Chondrocyte (in vitro differentiated cells): Measurements from ENCODE around the gene CD82. TPM values are rescaled to one million over a fixed set of nuclear protein-coding genes. Genes with fewer than 3 reads are reported as not detected.

Experiments
- DNase-seq: peaks from one replicate; pipeline ENCODE4 v3.0.0; 2021; ENCODE audit warnings: mixed read lengths, low spot score
- H3K27ac Mint-ChIP-seq: one replicate; pipeline ENCODE4 v1.8.0; 2021; ENCODE audit warnings: mild to moderate bottlenecking, moderate library complexity, mixed read lengths; ENCODE audit not compliant: unreplicated experiment
- H3K27me3 Mint-ChIP-seq: 2 replicates; pipeline ENCODE4 v1.8.0; 2021; ENCODE audit warnings: low read depth, mixed read lengths
- H3K36me3 Mint-ChIP-seq: 2 replicates; pipeline ENCODE4 v1.8.0; 2021; ENCODE audit warnings: low read depth, mixed read lengths
- H3K4me1 Mint-ChIP-seq: 2 replicates; pipeline ENCODE4 v1.8.0; 2021; ENCODE audit warnings: low read depth, mild to moderate bottlenecking, mixed read lengths
- H3K4me3 Mint-ChIP-seq: one replicate; pipeline ENCODE4 v1.8.0; 2021; ENCODE audit warnings: mild to moderate bottlenecking, moderate library complexity, mixed read lengths; ENCODE audit not compliant: unreplicated experiment
- H3K9me3 Mint-ChIP-seq: 2 replicates; pipeline ENCODE4 v1.8.0; 2021; ENCODE audit warnings: low read depth, mixed read lengths
- CTCF ChIP-seq: fragments of 200-600 bp; sonication (generic); IDR thresholded peaks from 2 replicates; pipeline ENCODE4 v1.5.0; 2021; ENCODE audit warnings: antibody characterized with exemption, mild to moderate bottlenecking, moderate library complexity
- total RNA-seq: library from RNA; stranded (reverse); gene quantifications from 3 replicates; pipeline ENCODE4 v1.2.1, GENCODE V29; 2021

CD82 gene
- total RNA-seq, 1 donor from 2014 or later, result 14.4 TPM

DNA sequence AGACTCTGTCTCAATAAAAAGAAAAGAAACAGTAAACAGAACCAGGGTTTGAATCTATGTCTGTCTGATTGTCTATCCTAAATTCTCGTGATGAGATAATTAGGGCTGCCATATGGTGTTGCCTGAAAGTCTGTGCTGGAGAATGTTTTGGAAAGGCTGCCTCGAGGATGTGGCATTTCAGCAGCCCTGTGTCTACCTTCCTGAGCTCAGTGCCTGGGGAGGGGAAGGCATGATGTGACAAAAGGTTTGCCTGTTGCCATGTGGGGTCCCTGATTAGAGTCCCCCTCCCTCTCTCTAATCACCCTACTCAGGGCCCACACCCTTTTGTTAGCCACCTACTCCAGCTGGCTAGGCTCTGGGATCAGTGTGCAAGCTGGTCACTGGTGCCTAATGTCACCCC lies 15.2 kb downstream of the CD82 start:
- peaks cover 9% of the 10 kb centered on the region for H3K9me3 Mint-ChIP-seq
- H3K36me3 Mint-ChIP-seq, result peaks cover 4% of the 10 kb centered on the region
- no peak for DNase-seq
- TF ChIP-seq CTCF, result no peak
- no peak overlapping the region for H3K4me3 Mint-ChIP-seq
- no peak overlapping the region for H3K27ac Mint-ChIP-seq
- no peaks in the 10 kb centered on the region for H3K27me3 Mint-ChIP-seq
- peaks cover under 1% of the 10 kb centered on the region for H3K4me1 Mint-ChIP-seq

GRCh38 chr11:44581246-44581645 lies 15.8 kb downstream of the CD82 start:
- no peak for DNase-seq
- no peak overlapping the region for H3K27ac Mint-ChIP-seq
- TF ChIP-seq CTCF, result no peak
- H3K9me3 Mint-ChIP-seq, result peaks cover 9% of the 10 kb centered on the region
- H3K4me3 Mint-ChIP-seq, result no peak overlapping the region
- H3K27me3 Mint-ChIP-seq, result no peaks in the 10 kb centered on the region
- peaks cover 4% of the 10 kb centered on the region for H3K36me3 Mint-ChIP-seq
- no peaks in the 10 kb centered on the region for H3K4me1 Mint-ChIP-seq

DNA sequence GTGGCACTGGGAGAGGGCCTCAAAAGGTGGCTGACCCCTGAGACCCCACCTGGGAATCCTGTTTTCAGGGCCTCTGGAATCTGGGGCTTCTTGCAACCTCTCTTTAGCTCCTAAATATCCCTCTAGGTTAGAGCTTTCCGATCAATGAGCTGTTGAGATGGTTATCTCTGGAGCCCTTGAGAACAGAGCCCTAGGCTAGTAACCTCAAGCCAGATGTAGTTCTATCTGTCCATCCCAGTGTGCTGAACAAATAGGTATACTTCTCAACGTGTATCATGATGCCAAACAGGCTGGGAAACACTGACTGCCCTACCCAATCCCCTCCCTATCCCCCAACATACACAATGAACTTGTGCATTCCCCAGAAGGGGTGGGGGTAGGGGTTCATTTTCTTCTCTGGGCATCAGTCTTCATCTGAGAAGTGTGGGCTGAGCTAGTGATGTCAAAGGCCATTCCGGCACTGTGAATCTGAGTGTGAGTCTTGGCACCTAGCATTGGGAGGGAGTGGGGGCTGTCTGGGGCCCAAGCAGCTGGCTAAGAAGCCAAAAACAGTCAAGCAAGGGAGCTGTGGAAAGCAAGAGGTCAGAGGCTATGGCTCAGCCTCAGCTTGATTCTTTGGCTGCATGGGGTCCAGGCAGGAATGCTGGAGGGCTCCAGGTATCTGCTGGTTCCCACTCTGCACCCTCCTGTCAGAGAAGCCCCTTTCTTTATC lies 17.3 kb downstream of the CD82 start:
- DNase-seq, result no peak
- H3K4me1 Mint-ChIP-seq, result no peaks in the 10 kb centered on the region
- no peaks in the 10 kb centered on the region for H3K27me3 Mint-ChIP-seq
- H3K9me3 Mint-ChIP-seq, result peaks cover 9% of the 10 kb centered on the region
- peaks cover 4% of the 10 kb centered on the region for H3K36me3 Mint-ChIP-seq
- no peak for TF ChIP-seq CTCF
- no peak overlapping the region for H3K4me3 Mint-ChIP-seq
- no peak overlapping the region for H3K27ac Mint-ChIP-seq

DNA sequence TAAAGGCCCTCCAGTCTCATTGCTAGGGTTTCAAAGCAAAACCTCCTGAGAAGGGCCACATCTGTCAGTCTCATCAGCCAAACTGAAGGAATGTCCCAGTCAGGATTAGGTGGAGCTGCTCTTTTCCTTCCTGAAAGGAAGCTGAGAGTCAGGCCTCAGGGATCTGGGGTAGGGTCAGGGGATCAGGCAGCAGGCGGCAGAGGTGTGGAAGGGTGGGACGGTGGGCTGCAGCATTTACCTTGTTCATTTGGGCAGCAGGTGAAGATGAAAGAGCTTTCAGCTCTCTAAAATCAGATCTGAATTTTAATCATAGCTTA lies 17.8 kb downstream of the CD82 start:
- no peak for DNase-seq
- peaks cover 9% of the 10 kb centered on the region for H3K9me3 Mint-ChIP-seq
- H3K27me3 Mint-ChIP-seq, result no peaks in the 10 kb centered on the region

DNA sequence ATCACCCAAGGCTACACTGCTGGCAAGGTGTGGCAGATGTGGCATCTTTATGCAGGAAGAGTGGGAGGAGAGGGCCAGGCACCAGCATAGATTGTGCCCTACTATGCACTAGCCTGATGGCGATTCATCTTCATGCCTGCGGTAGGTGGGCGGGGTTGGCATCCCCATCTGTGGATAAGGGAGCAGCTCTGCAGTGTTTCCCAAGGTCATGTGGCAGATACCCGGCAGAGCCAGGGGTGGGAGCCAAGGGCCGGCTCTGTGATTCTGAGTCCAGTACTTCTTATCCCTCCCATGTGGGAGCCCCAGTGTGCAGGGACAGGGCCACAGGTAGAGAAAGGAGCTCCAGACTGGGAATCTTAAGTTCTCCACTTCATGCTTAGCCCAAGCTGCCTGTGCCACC lies 20.0 kb downstream of the CD82 start:
- TF ChIP-seq CTCF, result no peak
- H3K27ac Mint-ChIP-seq, result no peak overlapping the region
- H3K4me3 Mint-ChIP-seq, result no peak overlapping the region
- no peak for DNase-seq
- peaks cover 4% of the 10 kb centered on the region for H3K36me3 Mint-ChIP-seq
- peaks cover 9% of the 10 kb centered on the region for H3K9me3 Mint-ChIP-seq
- peaks cover 9% of the 10 kb centered on the region for H3K4me1 Mint-ChIP-seq
- no peaks in the 10 kb centered on the region for H3K27me3 Mint-ChIP-seq

More for the DNA sequence above, 17.8 kb downstream of the CD82 start:
- no peak overlapping the region for H3K27ac Mint-ChIP-seq
- H3K4me3 Mint-ChIP-seq, result no peak overlapping the region
- no peak for TF ChIP-seq CTCF
- peaks cover 4% of the 10 kb centered on the region for H3K36me3 Mint-ChIP-seq
- H3K4me1 Mint-ChIP-seq, result no peaks in the 10 kb centered on the region
